PC-9 (cell line): Measurements from ENCODE around the gene KCNA5.

Experiments
- EZH2 ChIP-seq: fragments of 200-600 bp; sonication (generic); IDR thresholded peaks from 2 replicates; pipeline ENCODE4 v1.8.0; 2017; ENCODE audit warnings: antibody characterized with exemption, low read depth
- TF ChIP-seq, protein P1 (sequence below): fragments of 200-600 bp; sonication (generic); conservative IDR thresholded peaks from 2 replicates; pipeline ENCODE4 v1.6.1; 2017; ENCODE audit warnings: mixed run types, antibody characterized with exemption, mild to moderate bottlenecking, moderate library complexity

DNA sequence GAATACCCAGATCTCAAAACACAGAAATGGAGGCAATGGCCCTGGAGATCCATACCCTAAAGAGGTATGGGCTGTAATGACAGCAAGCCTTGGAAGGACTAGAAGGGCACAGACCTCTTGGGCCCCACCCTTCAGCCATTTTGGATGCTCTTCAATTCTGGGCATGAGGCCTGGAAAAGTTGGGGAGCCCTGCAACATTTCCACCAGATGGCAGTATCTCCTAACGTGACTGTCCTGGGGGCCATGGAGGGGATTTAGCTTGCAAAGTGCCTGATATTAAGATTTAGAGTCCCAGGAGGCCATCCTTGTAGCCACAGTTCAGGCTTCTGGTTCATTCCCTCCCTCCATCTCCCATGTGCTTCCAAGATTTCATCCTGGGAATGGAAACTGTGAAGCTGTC, 30.2 kb downstream of the KCNA5 start:
- TF ChIP-seq, protein P1, sequence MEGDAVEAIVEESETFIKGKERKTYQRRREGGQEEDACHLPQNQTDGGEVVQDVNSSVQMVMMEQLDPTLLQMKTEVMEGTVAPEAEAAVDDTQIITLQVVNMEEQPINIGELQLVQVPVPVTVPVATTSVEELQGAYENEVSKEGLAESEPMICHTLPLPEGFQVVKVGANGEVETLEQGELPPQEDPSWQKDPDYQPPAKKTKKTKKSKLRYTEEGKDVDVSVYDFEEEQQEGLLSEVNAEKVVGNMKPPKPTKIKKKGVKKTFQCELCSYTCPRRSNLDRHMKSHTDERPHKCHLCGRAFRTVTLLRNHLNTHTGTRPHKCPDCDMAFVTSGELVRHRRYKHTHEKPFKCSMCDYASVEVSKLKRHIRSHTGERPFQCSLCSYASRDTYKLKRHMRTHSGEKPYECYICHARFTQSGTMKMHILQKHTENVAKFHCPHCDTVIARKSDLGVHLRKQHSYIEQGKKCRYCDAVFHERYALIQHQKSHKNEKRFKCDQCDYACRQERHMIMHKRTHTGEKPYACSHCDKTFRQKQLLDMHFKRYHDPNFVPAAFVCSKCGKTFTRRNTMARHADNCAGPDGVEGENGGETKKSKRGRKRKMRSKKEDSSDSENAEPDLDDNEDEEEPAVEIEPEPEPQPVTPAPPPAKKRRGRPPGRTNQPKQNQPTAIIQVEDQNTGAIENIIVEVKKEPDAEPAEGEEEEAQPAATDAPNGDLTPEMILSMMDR, result 0 out of 2 replicates have a peak, but pooled peaks have one; percentile 20
- TF ChIP-seq EZH2, result no peak
